Endothelial cell (in vitro differentiated cells): ENCODE measurements around the gene REEP3. TPM values are rescaled to one million over a fixed set of nuclear protein-coding genes. Genes with fewer than 3 reads are reported as not detected.

Experiments
- DNase-seq: peaks from one replicate; pipeline ENCODE4 v3.0.0; 2021; ENCODE audit warnings: low spot score
- H3K27ac Mint-ChIP-seq: one replicate; pipeline ENCODE4 v1.8.0; 2021; ENCODE audit warnings: mixed read lengths, inconsistent platforms; ENCODE audit not compliant: unreplicated experiment
- H3K27me3 Mint-ChIP-seq: one replicate; pipeline ENCODE4 v1.8.0; 2021; ENCODE audit warnings: mild to moderate bottlenecking, moderate library complexity, mixed read lengths, inconsistent platforms; ENCODE audit not compliant: unreplicated experiment
- H3K36me3 Mint-ChIP-seq: one replicate; pipeline ENCODE4 v1.8.0; 2021; ENCODE audit warnings: mild to moderate bottlenecking, low read depth, mixed read lengths, inconsistent platforms; ENCODE audit not compliant: unreplicated experiment
- H3K4me1 Mint-ChIP-seq: one replicate; pipeline ENCODE4 v1.8.0; 2021; ENCODE audit warnings: mild to moderate bottlenecking, mixed read lengths, inconsistent platforms; ENCODE audit not compliant: unreplicated experiment
- H3K4me3 Mint-ChIP-seq: one replicate; pipeline ENCODE4 v1.8.0; 2021; ENCODE audit warnings: mild to moderate bottlenecking, mixed read lengths, inconsistent platforms; ENCODE audit not compliant: unreplicated experiment
- H3K9me3 Mint-ChIP-seq: one replicate; pipeline ENCODE4 v1.8.0; 2021; ENCODE audit warnings: mixed read lengths, inconsistent platforms; ENCODE audit not compliant: unreplicated experiment
- CTCF ChIP-seq: fragments of 200-600 bp; sonication (generic); IDR thresholded peaks from one replicate; pipeline ENCODE4 v1.5.0; 2021; ENCODE audit warnings: antibody characterized with exemption; ENCODE audit not compliant: unreplicated experiment
- total RNA-seq: library from RNA; stranded (reverse); fragmentation: NEBNext Ultra II Directional; extraction: Animal tissue kit (Norgen Biotek cat#: 25700); gene quantifications from one replicate; pipeline ENCODE4 v1.2.1, GENCODE V29; 2021; ENCODE audit not compliant: unreplicated experiment

REEP3 gene
- total RNA-seq, 1 donor from 2014 or later: 26.1 TPM

GRCh38 chr10:63595072-63595471 lies 73.9 kb downstream of the REEP3 start:
- Mint-ChIP-seq H3K4me3 (peak overlapping the region; percentile 24), H3K9me3 (no peaks in the 10 kb centered on the region), H3K27ac (no peak overlapping the region), H3K27me3 (no peaks in the 10 kb centered on the region), H3K36me3 (peaks cover 6% of the 10 kb centered on the region), H3K4me1 (peaks cover 11% of the 10 kb centered on the region)
- TF ChIP-seq CTCF: no peak
- DNase-seq: no peak

- no peaks in the 10 kb centered on the region for H3K9me3 Mint-ChIP-seq
- TF ChIP-seq CTCF: no peak
- no peak for DNase-seq
- H3K4me1 Mint-ChIP-seq: peaks cover 6% of the 10 kb centered on the region
- H3K27ac Mint-ChIP-seq: no peak overlapping the region
- no peak overlapping the region for H3K4me3 Mint-ChIP-seq
- H3K36me3 Mint-ChIP-seq: peaks cover 6% of the 10 kb centered on the region
- no peaks in the 10 kb centered on the region for H3K27me3 Mint-ChIP-seq
Measured at GRCh38 chr10:63596924-63597323, 75.7 kb downstream of the REEP3 start.

GRCh38 chr10:63600540-63600939 lies 79.3 kb downstream of the REEP3 start:
- H3K9me3 Mint-ChIP-seq: no peaks in the 10 kb centered on the region
- no peaks in the 10 kb centered on the region for H3K36me3 Mint-ChIP-seq
- no peak overlapping the region for H3K4me3 Mint-ChIP-seq

GRCh38 chr10:63603709-63604445 lies 82.7 kb downstream of the REEP3 start:
- Mint-ChIP-seq H3K4me3 (no peak overlapping the region), H3K9me3 (no peaks in the 10 kb centered on the region), H3K27me3 (no peaks in the 10 kb centered on the region), H3K36me3 (no peaks in the 10 kb centered on the region), H3K27ac (no peak overlapping the region), H3K4me1 (no peaks in the 10 kb centered on the region)
- TF ChIP-seq CTCF: no peak
- no peak for DNase-seq

More at GRCh38 chr10:63600540-63600939, 79.3 kb downstream of the REEP3 start:
- H3K4me1 Mint-ChIP-seq: no peaks in the 10 kb centered on the region
- H3K27me3 Mint-ChIP-seq: no peaks in the 10 kb centered on the region
- DNase-seq: no peak
- TF ChIP-seq CTCF: no peak
- H3K27ac Mint-ChIP-seq: no peak overlapping the region

GRCh38 chr10:63605197-63605967 lies 84.2 kb downstream of the REEP3 start:
- Mint-ChIP-seq H3K4me3 (no peak overlapping the region), H3K36me3 (no peaks in the 10 kb centered on the region), H3K27ac (no peak overlapping the region), H3K27me3 (no peaks in the 10 kb centered on the region), H3K4me1 (no peaks in the 10 kb centered on the region), H3K9me3 (no peaks in the 10 kb centered on the region)
- DNase-seq: no peak
- TF ChIP-seq CTCF: no peak
